CD8-positive, alpha-beta memory T cell (primary cell): ENCODE measurements around the gene FOXC2. TPM values are rescaled to one million over a fixed set of nuclear protein-coding genes. Genes with fewer than 3 reads are reported as not detected.

Experiments used
- CTCF ChIA-PET: fragments of 350-600 bp; sonication (Branson Sonifier 250); formaldehyde crosslinking; loops from one replicate; lab custom pipeline; 2021; ENCODE audit warnings: antibody characterized with exemption; lab: Charles Lee
- POLR2A ChIA-PET: fragments of 350-600 bp; sonication (Branson Sonifier 250); formaldehyde crosslinking; loops from one replicate; lab custom pipeline; 2021; ENCODE audit warnings: antibody characterized with exemption; lab: Charles Lee
- DNase-seq, 5 donors: peaks; one replicate each; pipeline versions ENCODE4 v3.0.0 to v3.0.0-alpha.2; 2020 to 2022; ENCODE audit warnings: mixed read lengths in 1 of 5
- H3K27ac ChIP-seq: one replicate; pipeline ENCODE4 v1.7.0; 2013; ENCODE audit warnings: low read depth, mild to moderate bottlenecking, low read length, moderate library complexity
- H3K27me3 ChIP-seq: 2 replicates; pipeline ENCODE4 v1.7.0; 2013; ENCODE audit warnings: low read length, mild to moderate bottlenecking; ENCODE audit not compliant: insufficient read depth, poor library complexity, severe bottlenecking
- H3K36me3 ChIP-seq: 2 replicates; pipeline ENCODE4 v1.7.0; 2013; ENCODE audit warnings: mild to moderate bottlenecking, low read length, moderate library complexity; ENCODE audit not compliant: insufficient read depth
- H3K4me1 ChIP-seq: 2 replicates; pipeline ENCODE4 v1.7.0; 2013; ENCODE audit warnings: mild to moderate bottlenecking, low read length, moderate library complexity; ENCODE audit not compliant: insufficient read depth
- H3K4me3 ChIP-seq: 2 replicates; pipeline ENCODE4 v1.7.0; 2013; ENCODE audit warnings: mild to moderate bottlenecking, low read length
- H3K9me3 ChIP-seq: 2 replicates; pipeline ENCODE4 v1.7.0; 2013; ENCODE audit warnings: mild to moderate bottlenecking, low read length
- H3K27ac Mint-ChIP-seq, 8 donors: one replicate each; pipeline ENCODE4 v1.8.0; 2020 to 2021; ENCODE audit warnings: mixed read lengths in 8 of 8, mild to moderate bottlenecking in 6 of 8, inconsistent platforms in 3 of 8, moderate library complexity in 3 of 8
- H3K27me3 Mint-ChIP-seq, 2 donors: one replicate each; pipeline ENCODE4 v1.8.0; 2020 to 2021; ENCODE audit warnings: mixed read lengths in 2 of 2, mild to moderate bottlenecking in 1 of 2, moderate library complexity in 1 of 2
- H3K36me3 Mint-ChIP-seq, 3 donors: one replicate each; pipeline ENCODE4 v1.8.0; 2020 to 2021; ENCODE audit warnings: mixed read lengths in 3 of 3, inconsistent platforms in 1 of 3, mild to moderate bottlenecking in 1 of 3
- H3K4me1 Mint-ChIP-seq, 3 donors: one replicate each; pipeline ENCODE4 v1.8.0; 2020 to 2021; ENCODE audit warnings: mixed read lengths in 3 of 3, inconsistent platforms in 1 of 3, mild to moderate bottlenecking in 1 of 3
- H3K4me3 Mint-ChIP-seq, 7 donors: one replicate each; pipeline ENCODE4 v1.8.0; 2020 to 2021; ENCODE audit warnings: mixed read lengths in 7 of 7, mild to moderate bottlenecking in 6 of 7, moderate library complexity in 4 of 7, inconsistent platforms in 2 of 7
- H3K9me3 Mint-ChIP-seq, 5 donors: one replicate each; pipeline ENCODE4 v1.8.0; 2020 to 2022; ENCODE audit warnings: mixed read lengths in 5 of 5, mild to moderate bottlenecking in 3 of 5, moderate library complexity in 2 of 5, inconsistent platforms in 1 of 5
- polyA plus RNA-seq: library from polyadenylated mRNA; unstranded; fragments of 300-500 nt; fragmentation: Illumina TruSeq; gene quantifications from one replicate; pipeline ENCODE4 v1.2.3, GENCODE V29; 2021
- total RNA-seq, 2 experiments: library from RNA; stranded (reverse); gene quantifications; one replicate each; pipeline ENCODE4 v1.2.3, GENCODE V29; 2021

FOXC2 gene
- total and polyA plus RNA-seq, 3 experiments from 2014 or later, result not detected

DNA sequence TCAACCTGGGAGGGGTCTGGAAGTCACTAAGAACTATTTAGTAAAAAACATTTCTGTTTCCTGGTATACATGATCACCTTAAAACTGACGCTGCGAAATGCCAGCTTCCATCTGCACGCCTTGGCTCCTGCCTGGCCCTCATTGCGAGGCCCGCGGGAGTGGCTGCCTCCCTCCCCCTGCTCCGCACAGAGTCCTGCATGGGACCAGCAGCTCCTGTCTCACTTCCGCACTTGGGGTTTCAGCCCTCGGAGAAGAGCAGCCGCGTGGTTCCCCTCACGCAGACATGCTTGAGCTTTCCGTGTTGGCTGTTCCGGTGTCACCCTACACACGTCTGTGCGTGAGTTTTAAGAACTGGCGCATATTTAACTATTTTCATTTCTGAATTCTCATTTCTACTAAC, 30.0 kb upstream of the FOXC2 start:
- Mint-ChIP-seq H3K4me1 (no peaks in the 10 kb centered on the region), H3K27me3 (no peaks in the 10 kb centered on the region), H3K9me3 (no peaks in the 10 kb centered on the region), H3K27ac (peak overlapping the region in 1 of 8 donors; percentile 65), H3K36me3 (peaks cover 0 to 83% (median 25%) of the 10 kb centered on the region in 3 donors), H3K4me3 (no peak overlapping the region)
- no peak overlapping the region for H3K4me3 ChIP-seq
- H3K27me3 ChIP-seq, result no peaks in the 10 kb centered on the region
- H3K9me3 ChIP-seq, result no peaks in the 10 kb centered on the region
- H3K36me3 ChIP-seq, result peaks cover 21% of the 10 kb centered on the region
- DNase-seq, result peak in 1 of 5 donors; percentile 42
- no peaks in the 10 kb centered on the region for H3K4me1 ChIP-seq
- no peak overlapping the region for H3K27ac ChIP-seq
- ChIA-PET POLR2A (no interaction called here), CTCF (no interaction called here)

DNA sequence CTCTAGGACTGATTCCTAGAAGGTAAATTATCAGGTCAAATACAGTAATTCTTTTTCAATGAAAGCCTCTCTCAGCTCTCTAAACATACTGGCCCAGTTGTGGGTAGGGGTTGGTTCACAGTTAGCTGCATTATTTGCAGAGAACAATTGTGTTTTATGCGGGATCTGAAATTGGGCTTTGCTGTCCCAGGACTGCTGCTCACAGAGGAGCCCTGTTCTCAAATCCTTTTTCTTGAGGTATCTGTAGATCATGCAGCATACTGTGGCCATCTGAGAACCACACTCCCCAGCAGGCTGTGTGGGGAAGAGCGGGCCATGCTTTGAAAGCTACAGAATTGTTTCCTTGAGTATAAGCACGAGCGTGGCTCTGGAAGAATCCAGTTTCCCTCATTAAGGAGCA, 29.1 kb upstream of the FOXC2 start:
- H3K9me3 ChIP-seq, result no peaks in the 10 kb centered on the region
- no peak overlapping the region for H3K27ac ChIP-seq
- H3K27ac Mint-ChIP-seq, result no peak overlapping the region
- H3K27me3 ChIP-seq, result no peaks in the 10 kb centered on the region
- no peak overlapping the region for H3K4me3 Mint-ChIP-seq
- ChIA-PET POLR2A (no interaction called here), CTCF (no interaction called here)
- DNase-seq, result peak in 1 of 5 donors; percentile 18
- no peak overlapping the region for H3K4me3 ChIP-seq
- H3K36me3 Mint-ChIP-seq, result peaks cover 0 to 85% (median 25%) of the 10 kb centered on the region in 3 donors
- peaks cover 30% of the 10 kb centered on the region for H3K36me3 ChIP-seq
- H3K27me3 Mint-ChIP-seq, result no peaks in the 10 kb centered on the region
- no peaks in the 10 kb centered on the region for H3K4me1 ChIP-seq
- no peaks in the 10 kb centered on the region for H3K4me1 Mint-ChIP-seq
- H3K9me3 Mint-ChIP-seq, result no peaks in the 10 kb centered on the region

DNA sequence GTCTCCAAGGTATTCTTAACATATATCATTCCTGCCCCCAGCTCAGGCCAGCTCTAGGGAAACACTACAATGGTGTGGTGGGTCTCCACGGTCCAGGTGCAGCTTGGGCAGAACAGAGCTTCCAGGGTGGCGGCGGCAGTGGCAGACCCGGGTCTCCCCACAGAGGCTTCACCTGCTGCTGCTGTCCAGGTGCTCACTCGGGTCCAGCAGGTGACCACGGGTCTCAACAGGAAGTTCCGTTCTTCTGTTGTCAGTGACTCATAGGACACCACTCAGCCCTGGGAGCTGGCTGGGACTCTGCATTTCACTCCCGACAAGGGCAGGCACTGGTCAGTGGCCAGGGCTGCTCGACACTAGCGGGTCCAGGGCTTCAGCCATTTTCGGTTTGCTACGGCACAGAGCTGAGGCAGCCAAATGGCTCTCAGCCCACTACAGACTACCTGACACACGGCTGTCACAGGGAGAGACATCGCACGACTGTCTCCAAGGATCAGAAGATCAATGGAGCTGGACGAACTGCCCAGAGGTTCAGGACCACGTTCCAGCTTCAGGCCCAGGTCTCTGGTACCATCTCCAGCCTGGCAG, 28.3 kb upstream of the FOXC2 start:
- H3K27me3 Mint-ChIP-seq, result no peaks in the 10 kb centered on the region
- no peaks in the 10 kb centered on the region for H3K4me1 ChIP-seq
- H3K36me3 Mint-ChIP-seq, result peaks cover 0 to 85% (median 25%) of the 10 kb centered on the region in 3 donors
- no peak overlapping the region for H3K4me3 ChIP-seq
- no peaks in the 10 kb centered on the region for H3K27me3 ChIP-seq
- POLR2A ChIA-PET, result no interaction called here
- no peak overlapping the region for H3K4me3 Mint-ChIP-seq
- no peak overlapping the region for H3K27ac Mint-ChIP-seq
- H3K36me3 ChIP-seq, result peaks cover 30% of the 10 kb centered on the region
- H3K27ac ChIP-seq, result no peak overlapping the region
- CTCF ChIA-PET, result no interaction called here
- H3K9me3 Mint-ChIP-seq, result no peaks in the 10 kb centered on the region
- no peaks in the 10 kb centered on the region for H3K4me1 Mint-ChIP-seq
- peak in 1 of 5 donors; percentile 26 for DNase-seq
- no peaks in the 10 kb centered on the region for H3K9me3 ChIP-seq

DNA sequence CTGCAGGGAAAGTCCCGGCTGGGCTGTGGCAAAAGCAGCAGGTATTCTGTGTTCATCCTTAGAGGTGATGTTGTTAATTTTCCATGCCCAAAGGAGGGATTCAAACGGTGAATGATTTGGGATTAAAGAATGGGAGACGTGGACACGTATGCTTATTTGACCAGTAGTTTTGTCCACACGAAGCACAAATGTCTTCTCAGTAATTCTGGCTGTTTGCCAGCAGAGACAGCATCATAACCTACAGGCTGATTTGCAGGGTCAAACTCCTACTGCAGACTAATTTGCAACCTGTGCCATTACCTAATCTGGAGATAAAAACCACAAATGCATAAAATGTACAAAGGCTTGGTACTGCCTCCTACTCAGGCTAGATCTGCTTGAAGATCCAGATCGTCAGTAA, 25.7 kb upstream of the FOXC2 start:
- Histone ChIP-seq H3K9me3 (no peaks in the 10 kb centered on the region), H3K4me1 (no peaks in the 10 kb centered on the region), H3K27me3 (no peaks in the 10 kb centered on the region), H3K27ac (no peak overlapping the region), H3K36me3 (peaks cover 30% of the 10 kb centered on the region), H3K4me3 (no peak overlapping the region)
- ChIA-PET CTCF (no interaction called here), POLR2A (no interaction called here)
- Mint-ChIP-seq H3K4me1 (peaks cover 0 to 3% (median 0%) of the 10 kb centered on the region in 3 donors), H3K4me3 (no peak overlapping the region), H3K36me3 (peaks cover 4 to 96% (median 34%) of the 10 kb centered on the region in 3 donors), H3K9me3 (no peaks in the 10 kb centered on the region), H3K27me3 (no peaks in the 10 kb centered on the region), H3K27ac (no peak overlapping the region)
- no peak for DNase-seq

DNA sequence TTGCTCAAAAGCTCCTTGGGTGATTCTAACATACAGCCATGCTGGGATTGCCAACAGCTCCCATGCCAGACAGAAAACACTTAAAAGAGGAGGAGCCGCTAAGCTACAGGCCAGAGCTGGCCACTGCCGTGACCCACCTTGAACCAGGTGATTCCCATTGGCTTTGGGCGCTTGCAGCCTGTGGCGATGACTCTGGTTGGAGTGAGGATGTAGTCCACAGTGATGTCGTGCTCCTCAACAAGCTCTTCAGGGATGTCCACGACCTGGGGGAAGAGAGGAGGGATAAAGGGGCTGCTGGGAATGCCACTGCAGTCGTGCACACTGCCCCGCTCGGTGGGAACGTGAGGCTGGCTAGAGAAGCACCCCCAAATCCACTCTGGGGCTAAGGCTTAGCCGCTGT, 25.1 kb upstream of the FOXC2 start:
- H3K4me3 Mint-ChIP-seq, result no peak overlapping the region
- Histone ChIP-seq H3K4me3 (no peak overlapping the region), H3K36me3 (peaks cover 30% of the 10 kb centered on the region), H3K27me3 (no peaks in the 10 kb centered on the region), H3K27ac (no peak overlapping the region), H3K9me3 (no peaks in the 10 kb centered on the region), H3K4me1 (no peaks in the 10 kb centered on the region)
- ChIA-PET POLR2A (no interaction called here), CTCF (no interaction called here)
- peak in 1 of 5 donors; percentile 9 for DNase-seq
- peaks cover 4 to 97% (median 34%) of the 10 kb centered on the region in 3 donors for H3K36me3 Mint-ChIP-seq
- peaks cover 0 to 3% (median 0%) of the 10 kb centered on the region in 3 donors for H3K4me1 Mint-ChIP-seq
- no peaks in the 10 kb centered on the region for H3K27me3 Mint-ChIP-seq
- no peak overlapping the region for H3K27ac Mint-ChIP-seq
- H3K9me3 Mint-ChIP-seq, result no peaks in the 10 kb centered on the region

DNA sequence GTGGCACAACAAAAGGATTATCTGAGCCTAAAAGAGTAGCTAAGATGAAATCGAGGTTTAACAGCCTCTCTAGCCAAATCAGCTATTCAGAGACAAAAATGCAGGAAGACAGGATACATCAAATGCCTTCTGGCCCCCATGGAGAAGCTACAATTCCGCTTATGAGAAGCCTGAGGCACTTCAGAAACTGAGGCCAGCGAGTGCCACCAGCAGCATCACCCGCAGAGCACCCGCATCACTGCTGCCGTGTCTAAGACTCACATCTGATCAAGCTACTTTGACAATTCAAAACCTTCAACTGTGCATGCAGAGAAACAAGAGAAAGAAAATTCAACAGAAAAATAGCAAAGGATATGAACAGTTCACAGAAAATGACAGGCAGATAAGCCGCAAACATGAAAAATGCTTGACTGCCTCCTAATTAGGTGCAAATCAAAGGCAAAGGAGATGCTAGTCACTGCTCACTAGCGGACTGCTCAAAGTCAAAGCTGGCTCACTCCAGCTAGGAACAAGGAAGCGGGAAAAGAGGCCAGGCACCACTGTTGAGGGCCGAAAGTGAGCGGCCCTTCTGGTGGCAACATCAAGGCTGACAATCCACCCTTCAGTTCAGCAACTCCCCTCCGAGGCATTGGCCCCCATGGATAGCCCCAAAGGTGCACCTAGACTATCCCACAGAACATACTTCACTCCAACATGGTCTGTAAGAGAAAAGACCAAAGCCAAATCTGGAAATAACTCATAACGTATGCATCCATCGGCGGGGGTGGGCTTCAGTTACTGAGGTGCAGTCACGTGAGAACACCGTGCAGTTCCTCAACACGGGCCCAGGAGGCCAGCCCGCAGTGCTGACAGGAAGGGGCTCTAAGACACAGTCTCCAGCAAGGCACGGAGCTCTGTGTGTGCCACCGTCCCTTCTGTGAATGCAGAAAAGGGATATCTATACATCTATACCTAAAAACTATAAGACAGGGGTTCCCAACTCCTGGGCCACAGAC, 23.6 kb upstream of the FOXC2 start:
- no peaks in the 10 kb centered on the region for H3K4me1 ChIP-seq
- Mint-ChIP-seq H3K4me3 (no peak overlapping the region), H3K4me1 (peaks cover 0 to 3% (median 0%) of the 10 kb centered on the region in 3 donors), H3K36me3 (peaks cover 4 to 97% (median 33%) of the 10 kb centered on the region in 3 donors), H3K9me3 (no peaks in the 10 kb centered on the region), H3K27ac (no peak overlapping the region), H3K27me3 (no peaks in the 10 kb centered on the region)
- CTCF ChIA-PET, result no interaction called here
- DNase-seq, result no peak
- H3K27me3 ChIP-seq, result no peaks in the 10 kb centered on the region
- H3K27ac ChIP-seq, result no peak overlapping the region
- POLR2A ChIA-PET, result no interaction called here
- peaks cover 30% of the 10 kb centered on the region for H3K36me3 ChIP-seq
- no peak overlapping the region for H3K4me3 ChIP-seq
- H3K9me3 ChIP-seq, result no peaks in the 10 kb centered on the region

- no peaks in the 10 kb centered on the region for H3K4me1 ChIP-seq
- H3K27ac ChIP-seq, result no peak overlapping the region
- Mint-ChIP-seq H3K27ac (peak overlapping the region in 1 of 8 donors; percentile 82), H3K27me3 (no peaks in the 10 kb centered on the region), H3K4me1 (peaks cover 0 to 3% (median 0%) of the 10 kb centered on the region in 3 donors), H3K36me3 (peaks cover 4 to 91% (median 24%) of the 10 kb centered on the region in 3 donors), H3K9me3 (no peaks in the 10 kb centered on the region), H3K4me3 (no peak overlapping the region)
- no peak overlapping the region for H3K4me3 ChIP-seq
- DNase-seq, result no peak
- no peaks in the 10 kb centered on the region for H3K27me3 ChIP-seq
- H3K36me3 ChIP-seq, result peaks cover 20% of the 10 kb centered on the region
- H3K9me3 ChIP-seq, result no peaks in the 10 kb centered on the region
- CTCF ChIA-PET, result no interaction called here
- POLR2A ChIA-PET, result no interaction called here
Measured at GRCh38 chr16:86545481-86545880, 21.1 kb upstream of the FOXC2 start.
